ENCODE results near the gene HDDC2.

Gene HDDC2

DNA sequence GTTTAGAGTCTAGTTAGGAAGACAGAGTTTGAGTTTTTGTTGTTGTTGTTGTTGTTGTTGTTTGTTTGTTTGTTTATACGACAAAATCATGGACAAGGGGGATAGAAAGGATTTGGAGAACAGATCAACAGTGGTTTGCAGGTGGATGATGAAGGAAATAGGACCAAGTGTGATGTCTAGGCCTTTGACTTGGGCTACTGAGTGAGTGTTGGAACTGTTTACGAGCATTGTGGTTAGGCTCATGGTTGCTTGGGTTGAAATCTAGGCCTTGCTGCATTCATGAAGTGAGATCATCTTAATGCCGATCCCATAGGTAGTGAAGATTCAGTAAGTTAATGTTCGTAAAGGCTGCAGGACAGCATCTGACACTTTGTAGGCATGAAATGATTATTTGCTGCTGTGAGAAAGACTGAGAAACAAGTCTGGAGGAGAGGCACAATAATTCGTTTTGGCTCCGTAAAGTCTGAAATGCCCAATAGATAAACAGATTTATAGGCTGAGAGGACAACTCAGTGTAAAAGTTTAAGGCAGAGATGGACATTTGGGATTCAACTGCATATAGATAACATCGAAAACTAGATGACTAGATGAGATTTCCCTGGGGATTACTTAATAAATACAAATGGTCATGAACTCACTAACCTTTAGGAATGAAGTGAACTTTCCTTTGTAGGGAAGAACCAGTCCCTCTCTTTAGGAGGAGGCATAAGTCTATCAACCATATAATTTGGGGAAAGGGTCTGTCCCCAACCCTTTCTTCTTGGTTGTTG lies 70.0 kb downstream of the HDDC2 start:
- no peak for DNase-seq

- DNase-seq = no peak
Observed at GRCh38 chr6:125231133-125231532, 70.6 kb downstream of the HDDC2 start.

GRCh38 chr6:125230674-125231073 lies 71.1 kb downstream of the HDDC2 start:
- no peak for DNase-seq

- no peak for DNase-seq
Observed at GRCh38 chr6:125228981-125229479, 72.7 kb downstream of the HDDC2 start.

- DNase-seq = no peak
Observed at GRCh38 chr6:125227244-125227643, 74.5 kb downstream of the HDDC2 start.
